Measurements from ENCODE around the gene ZNF385B.

- TF ChIP-seq SREBF2 (IDR thresholded peaks at IDR 0.05; ENCODE audit: low read length) (no peak), PBX3 (IDR thresholded peaks at IDR 0.05; ENCODE audit: insufficient replicate concordance, low read depth, low read length) (no peak), BHLHE40 (IDR thresholded peaks at IDR 0.05; ENCODE audit: borderline replicate concordance in 1 of 2, low read depth in 2 of 2, low read length in 1 of 2) (no peak), MAX (IDR thresholded peaks at IDR 0.05; ENCODE audit: low read depth, low read length) (no peak), ZNF207 (IDR thresholded peaks at IDR 0.05; ENCODE audit: borderline replicate concordance) (no peak), EP300 (IDR thresholded peaks at IDR 0.05; ENCODE audit: borderline replicate concordance in 1 of 2, control insufficient read depth in 1 of 2, low read depth in 2 of 2, low read length in 2 of 2) (no peak), POLR2AphosphoS5 (IDR thresholded peaks at IDR 0.05; ENCODE audit: low read length) (no peak), CTCF (IDR thresholded peaks at IDR 0.05 in 2 of 3, conservative IDR thresholded peaks at IDR 0.05 in 1 of 3; ENCODE audit: control insufficient read depth in 2 of 3, extremely low read depth in 1 of 3, insufficient read depth in 1 of 3, low read depth in 3 of 3, low read length in 3 of 3) (no peak), POLR2A (IDR thresholded peaks at IDR 0.05; ENCODE audit: low read depth, low read length) (no peak), CBX3 (IDR thresholded peaks at IDR 0.05; ENCODE audit: borderline replicate concordance, low read depth) (no peak), ZBTB40 (IDR thresholded peaks at IDR 0.05; ENCODE audit: borderline replicate concordance) (no peak), GABPA (IDR thresholded peaks at IDR 0.05; ENCODE audit: low read depth) (no peak), RAD21 (IDR thresholded peaks at IDR 0.05; ENCODE audit: insufficient read depth, low read depth, low read length) (no peak), ZNF274 (IDR thresholded peaks at IDR 0.05; ENCODE audit: insufficient read depth, insufficient read length) (no peak)
These were observed 419.2 kb downstream of the ZNF385B start for GRCh38 chr2:179442206-179442605.
